Amygdala (tissue), 56 donors: ENCODE results near the gene TTC8.
"Not testable (repeated sequence)": the region's sequence is repeated elsewhere in the genome, so short reads cannot be mapped to it uniquely, and the experiment has no call there.

Experiments
- DNase-seq, 56 donors: peaks; one replicate each; lab custom pipeline; 2025; lab: John Stamatoyannopoulos, UW

TTC8 gene

DNA sequence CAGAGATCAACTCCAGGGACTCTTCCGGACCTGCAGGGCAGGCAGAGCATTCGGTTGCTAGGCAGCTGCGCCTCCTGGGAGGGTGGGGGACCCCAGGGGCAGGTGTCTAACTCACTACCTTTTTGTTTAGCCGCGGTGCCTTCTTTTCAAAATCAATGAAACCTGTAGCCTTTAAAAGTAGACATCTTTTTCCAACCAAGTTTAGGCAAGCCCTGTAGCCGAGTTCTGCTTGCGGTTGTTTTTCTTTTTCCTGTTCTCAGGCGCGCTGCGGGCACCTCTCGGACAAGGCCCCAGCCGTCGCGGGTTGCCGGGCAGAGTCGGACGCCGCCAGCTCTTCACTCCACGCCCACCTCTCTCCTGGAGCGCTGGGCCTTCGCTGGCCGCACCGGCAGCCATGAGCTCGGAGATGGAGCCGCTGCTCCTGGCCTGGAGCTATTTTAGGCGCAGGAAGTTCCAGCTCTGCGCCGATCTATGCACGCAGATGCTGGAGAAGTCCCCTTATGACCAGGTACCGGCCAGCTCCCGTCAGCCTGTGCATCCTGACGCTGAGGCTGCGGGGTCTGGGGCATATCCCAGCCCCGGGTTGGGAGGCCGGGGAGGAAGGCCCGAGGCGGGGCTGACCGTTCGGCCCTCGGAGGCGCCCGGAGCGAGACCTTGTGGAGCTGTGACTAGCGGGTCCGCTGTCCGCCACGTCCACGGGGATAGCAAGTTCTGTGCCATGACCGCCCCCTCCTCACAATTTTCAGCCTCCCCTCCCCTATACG, at the start of gene TTC8:
Gene TTC8 (plus strand): TSS at position 338 of the 764 bp plus-strand sequence. CDS start 57 bp downstream, at position 395.
- peak in 54 of 56 donors; percentile 22 to 91 (median 76) for DNase-seq

DNA sequence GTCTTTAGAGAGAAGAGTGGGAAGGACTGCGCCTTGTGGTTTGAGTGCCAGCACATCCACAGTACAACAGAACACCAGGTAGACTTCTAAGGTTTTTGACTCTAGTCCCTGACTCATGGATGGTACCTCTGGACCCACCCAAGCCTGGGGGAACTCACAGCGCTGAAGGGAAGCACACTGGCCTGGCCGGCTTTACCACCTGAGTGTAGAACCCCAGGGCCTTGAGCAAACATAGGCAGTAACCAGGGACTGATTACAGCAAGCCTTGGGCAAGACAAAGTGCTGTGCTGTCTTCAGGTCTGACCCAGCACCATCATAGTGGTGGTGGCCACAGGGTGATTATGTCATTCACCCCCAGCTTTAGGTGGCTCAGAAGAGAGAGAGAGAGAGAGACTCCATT, 48.9 kb upstream of the TTC8 start:
- no peak for DNase-seq

- no peak for DNase-seq
Measured at GRCh38 chr14:88785911-88786310, 38.5 kb upstream of the TTC8 start.

- no peak for DNase-seq
Measured at GRCh38 chr14:88786715-88787114, 37.7 kb upstream of the TTC8 start.

DNA sequence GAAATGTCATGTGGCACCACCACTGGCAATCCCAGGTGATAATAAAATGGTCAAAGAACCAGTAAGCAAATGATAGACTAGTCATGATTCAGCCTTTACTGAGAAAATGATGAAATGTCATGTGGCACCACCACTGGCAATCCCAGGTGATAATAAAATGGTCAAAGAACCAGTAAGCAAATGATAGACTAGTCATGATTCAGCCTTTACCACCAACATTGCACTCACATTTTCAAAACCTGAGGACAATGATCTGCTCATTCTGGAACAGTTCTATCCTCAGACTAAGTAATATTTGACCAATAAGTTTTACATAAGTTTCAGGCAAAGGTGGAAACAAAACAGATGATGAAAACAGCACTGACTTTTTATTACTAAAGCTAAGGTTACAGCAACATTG, 34.9 kb upstream of the TTC8 start:
- DNase-seq, result not testable (repeated sequence)

GRCh38 chr14:88790501-88791251, 33.8 kb upstream of the TTC8 start:
- DNase-seq, result no peak

- DNase-seq, result no peak
Measured at GRCh38 chr14:88791252-88791621, 33.2 kb upstream of the TTC8 start.

DNA sequence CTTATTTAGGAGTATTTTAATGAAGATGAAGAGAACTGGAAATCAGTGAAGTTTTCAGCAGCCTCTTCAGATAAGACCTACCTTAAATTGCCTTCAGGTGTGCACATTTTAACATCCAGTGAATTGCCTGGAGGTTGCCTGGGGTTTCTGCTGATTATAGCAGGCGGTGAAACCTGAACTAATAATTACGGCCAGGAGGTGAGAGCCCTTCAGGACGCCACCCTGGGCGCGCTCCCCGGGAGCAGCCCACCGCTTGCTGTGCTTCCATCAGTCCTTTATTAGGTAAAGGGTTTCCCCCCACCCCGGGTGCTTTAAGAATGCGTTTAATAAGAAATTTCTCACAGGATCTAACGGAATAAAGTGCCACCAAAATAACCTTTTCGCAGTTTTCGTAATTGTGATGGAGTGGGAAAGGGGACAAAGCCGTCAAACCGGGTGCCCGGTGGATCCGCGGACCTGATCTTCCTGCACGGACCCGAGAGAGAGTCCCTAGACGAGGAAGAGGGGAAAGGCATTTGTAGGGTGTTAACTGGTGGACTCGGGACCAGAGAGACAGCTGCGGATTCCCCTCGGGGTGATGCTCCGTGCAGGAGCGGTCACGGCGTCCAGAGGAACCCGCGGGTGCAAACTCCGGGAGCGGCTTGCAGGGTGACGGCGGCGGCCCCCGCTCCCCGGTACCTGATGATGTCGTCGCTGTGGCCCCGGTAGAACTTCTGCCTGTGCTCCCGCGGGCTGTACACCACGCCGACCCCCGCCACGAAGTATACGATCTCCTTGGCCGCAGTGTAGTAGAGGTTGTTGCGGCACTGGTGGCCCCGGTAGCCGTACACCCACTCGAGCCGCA, 32.6 kb upstream of the TTC8 start:
- peak in 32 of 56 donors; percentile 1 to 66 (median 33) for DNase-seq

GRCh38 chr14:88792473-88793258, 31.8 kb upstream of the TTC8 start, which contains the start of gene EML5:
TSS of gene EML5 (minus strand) at chr14:88792953. CDS start at chr14:88792503, 450 bp downstream.
- DNase-seq, result peak; percentile 30 to 92 (median 72)

DNA sequence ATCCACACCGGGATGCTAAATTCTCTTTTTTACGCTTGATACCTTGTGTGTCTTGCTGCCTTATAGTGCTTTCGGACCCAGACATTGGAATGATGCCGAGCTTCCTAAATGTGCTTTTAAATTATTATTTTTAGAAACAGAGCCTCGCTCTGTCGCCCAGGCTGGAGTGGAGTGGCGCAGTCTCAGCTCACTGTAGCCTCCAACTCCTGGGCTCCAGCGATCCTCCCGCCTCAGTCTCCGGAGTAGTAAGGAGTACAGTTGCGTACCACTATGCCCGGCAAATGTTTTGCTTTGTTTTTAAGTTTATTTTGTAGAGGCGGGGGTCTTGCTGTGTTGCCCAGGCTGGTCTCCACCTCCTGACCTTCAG, 31.2 kb upstream of the TTC8 start:
- peak in 7 of 56 donors; percentile 21 to 46 (median 32) for DNase-seq

DNA sequence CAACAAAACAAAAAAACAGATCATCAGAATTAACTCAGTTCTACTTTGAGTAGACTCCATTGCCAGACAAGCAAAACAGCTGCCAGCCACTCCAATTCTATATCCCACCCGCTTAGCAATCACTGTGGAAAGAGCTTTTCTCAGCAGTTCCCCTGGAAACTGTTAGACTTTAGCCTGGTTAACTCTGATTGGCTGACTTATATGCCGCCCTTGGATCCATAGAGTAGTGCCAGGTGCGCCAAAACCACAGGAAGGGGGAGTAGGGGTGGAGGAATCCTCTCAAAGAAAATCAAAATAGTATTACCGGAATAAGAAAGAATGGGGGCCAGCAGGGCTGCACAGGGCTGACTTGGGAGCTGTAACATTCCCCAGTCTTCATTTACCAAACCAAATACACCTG, 26.3 kb upstream of the TTC8 start:
- DNase-seq, result no peak

- DNase-seq, result no peak
Measured at GRCh38 chr14:88799522-88799921, 24.9 kb upstream of the TTC8 start.

DNA sequence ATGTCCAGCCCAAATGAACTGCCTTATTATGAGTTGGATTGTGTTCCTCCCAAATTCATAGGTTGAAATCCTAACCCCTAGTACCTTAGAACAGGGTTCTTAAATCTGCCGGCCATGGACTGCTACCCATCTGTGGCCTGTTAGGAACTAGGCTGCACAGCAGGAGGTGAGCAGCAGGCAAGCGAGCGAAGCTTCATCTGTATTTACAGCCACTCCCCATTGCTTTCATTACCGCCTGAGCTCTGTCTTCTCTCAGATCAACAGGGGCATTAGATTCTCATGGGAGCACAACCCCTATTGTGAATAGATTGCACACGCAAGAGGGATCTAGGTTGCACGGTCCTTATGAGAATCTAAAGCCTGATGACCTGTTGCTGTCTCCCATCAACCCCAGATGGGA, 21.9 kb upstream of the TTC8 start:
- no peak for DNase-seq

- DNase-seq, result no peak
Measured at GRCh38 chr14:88804035-88804434, 20.4 kb upstream of the TTC8 start.

- DNase-seq, result no peak
Measured at GRCh38 chr14:88804477-88804876, 20.0 kb upstream of the TTC8 start.

DNA sequence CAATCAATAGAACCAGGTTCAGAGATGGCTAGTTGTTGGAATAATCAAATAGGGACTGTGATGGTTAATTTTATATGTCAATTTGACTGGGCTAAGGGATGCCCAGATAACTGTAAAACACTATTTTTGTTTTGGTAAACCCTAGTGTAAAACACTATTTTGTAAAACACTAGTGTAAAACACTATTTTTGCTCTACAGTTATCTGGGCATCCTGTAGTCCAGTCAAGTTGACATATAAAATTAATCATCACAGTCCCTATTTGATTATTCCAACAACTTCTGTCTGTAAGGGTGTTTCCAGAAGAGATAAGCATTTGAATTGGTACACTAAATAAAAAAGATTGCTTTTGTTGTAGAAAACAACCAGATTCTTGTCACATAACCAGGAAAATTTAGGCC, 16.1 kb upstream of the TTC8 start:
- DNase-seq, result no peak

- DNase-seq, result no peak
Measured at GRCh38 chr14:88815980-88816379, 8.5 kb upstream of the TTC8 start.

DNA sequence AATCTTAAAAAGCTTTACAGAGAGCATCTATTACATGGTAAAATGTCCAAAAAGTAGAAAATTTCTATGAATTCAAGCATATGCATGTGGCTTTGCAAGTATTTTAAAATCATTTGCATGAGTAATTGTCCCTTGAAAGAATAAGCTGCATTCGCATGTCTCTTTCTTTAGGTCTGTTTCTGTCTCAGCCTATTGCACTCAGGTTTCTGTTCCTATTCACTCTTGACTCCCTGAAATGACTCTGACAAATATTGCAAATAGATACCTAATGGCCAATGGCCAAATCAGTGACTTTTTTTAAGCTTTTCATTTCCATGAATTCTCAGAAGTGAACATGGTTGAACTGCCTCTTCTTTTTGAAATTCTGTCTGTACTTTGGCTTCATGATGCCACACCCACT, 6.4 kb upstream of the TTC8 start:
- no peak for DNase-seq

DNA sequence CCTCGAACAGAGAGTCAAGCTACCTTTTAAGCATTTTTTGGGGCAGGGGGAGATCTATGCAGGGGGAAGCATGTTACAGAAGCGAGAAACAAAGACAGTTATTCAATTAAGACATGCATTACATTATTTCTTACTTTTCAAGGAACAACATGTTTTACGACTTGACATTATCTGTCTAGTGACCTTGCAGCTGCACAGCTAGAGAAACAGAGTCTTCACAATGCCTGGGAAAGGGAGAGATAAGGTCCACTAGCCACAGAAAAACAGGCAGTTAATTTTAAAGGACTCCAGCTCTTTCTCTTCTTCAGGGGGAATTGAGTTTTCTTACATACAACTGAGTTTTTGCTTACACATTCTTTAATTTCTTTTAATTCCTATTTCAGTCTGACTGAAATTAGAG, 4.8 kb upstream of the TTC8 start:
- not testable (repeated sequence) for DNase-seq

DNA sequence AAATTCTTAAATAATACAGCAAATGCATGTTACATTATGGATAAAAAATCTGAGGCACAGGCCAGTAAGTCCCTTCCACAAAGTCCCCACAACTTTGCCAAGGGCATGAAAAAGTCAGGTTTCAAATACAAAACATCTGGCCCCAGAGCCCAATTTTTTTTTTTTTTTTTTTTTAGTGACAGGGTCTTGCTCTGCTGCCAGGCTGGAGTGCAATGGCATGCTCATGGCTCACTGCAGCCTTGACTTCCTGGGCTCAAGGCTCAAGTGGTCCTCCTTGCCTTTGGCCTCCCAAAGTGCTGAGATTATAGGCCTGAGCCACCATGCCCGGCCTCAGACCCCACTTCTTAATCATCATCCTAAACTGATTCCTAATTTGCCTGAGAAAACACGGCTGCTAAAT, 3.1 kb upstream of the TTC8 start:
- DNase-seq, result no peak
